Measurements from ENCODE around the gene GYG2. TPM values are rescaled to one million over a fixed set of nuclear protein-coding genes. Genes with fewer than 3 reads are reported as not detected.
A peak's percentile ranks its signal among the peaks of the same experiment; 100 is the strongest.
"Not testable (repeated sequence)": the region's sequence is repeated elsewhere in the genome, so short reads cannot be mapped to it uniquely, and the experiment has no call there.

Gene GYG2
- total RNA-seq, result not detected
- polyA plus RNA-seq, result not detected
- not detected for total RNA-seq

- DNase-seq, result no peak
- Mint-ChIP-seq H3K27me3 (peaks cover 8 to 14% (median 11%) of the 10 kb centered on the region in 5 donors), H3K4me1 (peaks cover 0 to 2% (median 0%) of the 10 kb centered on the region in 7 donors), H3K9me3 (peaks cover 0 to 3% (median 0%) of the 10 kb centered on the region in 11 donors), H3K27ac (no peak within 1 kb of the TSS), H3K4me3 (peak within 1 kb of the TSS in 2 of 10 donors; percentile 6), H3K36me3 (no peaks in the 10 kb centered on the region)
- H3K4me3 ChIP-seq (ENCODE audit: low read length), result no peak within 1 kb of the TSS
- intact Hi-C loops (cut with micrococcal nuclease), result no loop called here
- H3K27ac ChIP-seq (ENCODE audit: low read depth, low read length), result no peak within 1 kb of the TSS
- ATAC-seq, result no peak
- no peaks in the 10 kb centered on the region for H3K36me3 ChIP-seq (ENCODE audit: control insufficient read depth in 2 of 3, insufficient read depth in 3 of 3, low read length in 3 of 3)
- CTCF ChIA-PET, result no interaction called here
- H3K27me3 ChIP-seq (ENCODE audit: control insufficient read depth in 2 of 2, insufficient read depth in 2 of 2, low read length in 2 of 2), result no peaks in the 10 kb centered on the region
- H3K9me3 ChIP-seq (ENCODE audit: control insufficient read depth in 2 of 3, low read length in 3 of 3), result no peaks in the 10 kb centered on the region
- H3K4me1 ChIP-seq (ENCODE audit: control insufficient read depth in 2 of 2, insufficient read depth in 2 of 2, low read length in 2 of 2), result no peaks in the 10 kb centered on the region
- POLR2A ChIA-PET, result no interaction called here
Measured at GRCh38 chrX:2828344-2828958, at the start of gene GYG2. GYG2 (plus strand) TSS chrX:2828930; CDS start chrX:2830189, 1,259 bp downstream.

GRCh38 chrX:2780472-2781225, 48.1 kb upstream of the GYG2 start:
- H3K27me3 Mint-ChIP-seq; H3K9me3 Mint-ChIP-seq; DNase-seq; POLR2A ChIA-PET; H3K36me3 Mint-ChIP-seq; ATAC-seq; H3K27ac Mint-ChIP-seq; CTCF ChIA-PET; H3K4me3 ChIP-seq (ENCODE audit: low read length); intact Hi-C loops (cut with micrococcal nuclease); H3K27ac ChIP-seq (ENCODE audit: low read depth, low read length); H3K27me3 ChIP-seq (ENCODE audit: control insufficient read depth in 2 of 2, insufficient read depth in 2 of 2, low read length in 2 of 2); H3K4me1 ChIP-seq (ENCODE audit: control insufficient read depth in 2 of 2, insufficient read depth in 2 of 2, low read length in 2 of 2); H3K36me3 ChIP-seq (ENCODE audit: control insufficient read depth in 2 of 3, insufficient read depth in 3 of 3, low read length in 3 of 3); H3K4me3 Mint-ChIP-seq; H3K9me3 ChIP-seq (ENCODE audit: control insufficient read depth in 2 of 3, low read length in 3 of 3): not testable (repeated sequence)
- H3K4me1 Mint-ChIP-seq, result peaks cover 0 to 17% (median 10%) of the 10 kb centered on the region in 7 donors

- Mint-ChIP-seq H3K4me3 (peak overlapping the region in 1 of 10 donors; percentile 54), H3K9me3 (peaks cover 0 to 2% (median 0%) of the 10 kb centered on the region in 11 donors), H3K36me3 (no peaks in the 10 kb centered on the region), H3K4me1 (peaks cover 0 to 17% (median 10%) of the 10 kb centered on the region in 7 donors), H3K27me3 (peaks cover 0 to 7% (median 0%) of the 10 kb centered on the region in 5 donors), H3K27ac (peak overlapping the region in 1 of 9 donors; percentile 18)
- H3K9me3 ChIP-seq (ENCODE audit: control insufficient read depth in 2 of 3, low read length in 3 of 3), result no peaks in the 10 kb centered on the region
- H3K27ac ChIP-seq (ENCODE audit: low read depth, low read length), result no peak overlapping the region
- H3K4me3 ChIP-seq (ENCODE audit: low read length), result no peak overlapping the region
- intact Hi-C loops (cut with micrococcal nuclease), result no loop called here
- H3K4me1 ChIP-seq (ENCODE audit: control insufficient read depth in 2 of 2, insufficient read depth in 2 of 2, low read length in 2 of 2), result no peaks in the 10 kb centered on the region
- POLR2A ChIA-PET, result no interaction called here
- no peaks in the 10 kb centered on the region for H3K36me3 ChIP-seq (ENCODE audit: control insufficient read depth in 2 of 3, insufficient read depth in 3 of 3, low read length in 3 of 3)
- CTCF ChIA-PET, result no interaction called here
- DNase-seq (no peak), ATAC-seq (no peak)
- no peaks in the 10 kb centered on the region for H3K27me3 ChIP-seq (ENCODE audit: control insufficient read depth in 2 of 2, insufficient read depth in 2 of 2, low read length in 2 of 2)
Measured at GRCh38 chrX:2781226-2781571, 47.5 kb upstream of the GYG2 start.

GRCh38 chrX:2781698-2782097, 47.0 kb upstream of the GYG2 start:
- intact Hi-C loops (cut with micrococcal nuclease), result no loop called here
- H3K9me3 ChIP-seq (ENCODE audit: control insufficient read depth in 2 of 3, low read length in 3 of 3), result no peaks in the 10 kb centered on the region
- no peak overlapping the region for H3K4me3 ChIP-seq (ENCODE audit: low read length)
- H3K9me3 Mint-ChIP-seq, result peaks cover 0 to 2% (median 0%) of the 10 kb centered on the region in 11 donors
- H3K27me3 Mint-ChIP-seq, result peaks cover 0 to 7% (median 0%) of the 10 kb centered on the region in 5 donors
- H3K36me3 Mint-ChIP-seq, result no peaks in the 10 kb centered on the region
- no peaks in the 10 kb centered on the region for H3K4me1 ChIP-seq (ENCODE audit: control insufficient read depth in 2 of 2, insufficient read depth in 2 of 2, low read length in 2 of 2)
- H3K36me3 ChIP-seq (ENCODE audit: control insufficient read depth in 2 of 3, insufficient read depth in 3 of 3, low read length in 3 of 3), result no peaks in the 10 kb centered on the region
- no peaks in the 10 kb centered on the region for H3K27me3 ChIP-seq (ENCODE audit: control insufficient read depth in 2 of 2, insufficient read depth in 2 of 2, low read length in 2 of 2)
- H3K27ac ChIP-seq (ENCODE audit: low read depth, low read length), result no peak overlapping the region
- H3K4me1 Mint-ChIP-seq, result peaks cover 0 to 17% (median 10%) of the 10 kb centered on the region in 7 donors
- peak overlapping the region in 5 of 9 donors; percentile 18 to 81 (median 41) for H3K27ac Mint-ChIP-seq
- DNase-seq, result peak in 1 of 9 donors; percentile 19
- ATAC-seq, result no peak
- CTCF ChIA-PET, result no interaction called here
- POLR2A ChIA-PET, result no interaction called here
- peak overlapping the region in 8 of 10 donors; percentile 8 to 76 (median 62) for H3K4me3 Mint-ChIP-seq

GRCh38 chrX:2782171-2782570, 46.6 kb upstream of the GYG2 start:
- Mint-ChIP-seq H3K27ac (peak overlapping the region in 6 of 9 donors; percentile 16 to 81 (median 38)), H3K9me3 (peaks cover 0 to 2% (median 0%) of the 10 kb centered on the region in 11 donors), H3K4me3 (peak overlapping the region in 8 of 10 donors; percentile 5 to 76 (median 61)), H3K27me3 (peaks cover 0 to 4% (median 0%) of the 10 kb centered on the region in 5 donors), H3K4me1 (peaks cover 0 to 17% (median 10%) of the 10 kb centered on the region in 7 donors), H3K36me3 (no peaks in the 10 kb centered on the region)
- Histone ChIP-seq H3K4me3 (ENCODE audit: low read length) (no peak overlapping the region), H3K9me3 (ENCODE audit: control insufficient read depth in 2 of 3, low read length in 3 of 3) (no peaks in the 10 kb centered on the region), H3K36me3 (ENCODE audit: control insufficient read depth in 2 of 3, insufficient read depth in 3 of 3, low read length in 3 of 3) (no peaks in the 10 kb centered on the region), H3K27ac (ENCODE audit: low read depth, low read length) (no peak overlapping the region), H3K4me1 (ENCODE audit: control insufficient read depth in 2 of 2, insufficient read depth in 2 of 2, low read length in 2 of 2) (no peaks in the 10 kb centered on the region), H3K27me3 (ENCODE audit: control insufficient read depth in 2 of 2, insufficient read depth in 2 of 2, low read length in 2 of 2) (no peaks in the 10 kb centered on the region)
- ChIA-PET POLR2A (no interaction called here), CTCF (no interaction called here)
- intact Hi-C loops (cut with micrococcal nuclease), result no loop called here
- DNase-seq (no peak), ATAC-seq (no peak)

GRCh38 chrX:2782778-2783177, 46.0 kb upstream of the GYG2 start:
- Histone ChIP-seq H3K4me1 (ENCODE audit: control insufficient read depth in 2 of 2, insufficient read depth in 2 of 2, low read length in 2 of 2) (no peaks in the 10 kb centered on the region), H3K27me3 (ENCODE audit: control insufficient read depth in 2 of 2, insufficient read depth in 2 of 2, low read length in 2 of 2) (no peaks in the 10 kb centered on the region), H3K27ac (ENCODE audit: low read depth, low read length) (no peak overlapping the region), H3K9me3 (ENCODE audit: control insufficient read depth in 2 of 3, low read length in 3 of 3) (no peaks in the 10 kb centered on the region), H3K4me3 (ENCODE audit: low read length) (no peak overlapping the region), H3K36me3 (ENCODE audit: control insufficient read depth in 2 of 3, insufficient read depth in 3 of 3, low read length in 3 of 3) (no peaks in the 10 kb centered on the region)
- intact Hi-C loops (cut with micrococcal nuclease), result no loop called here
- ChIA-PET CTCF (no interaction called here), POLR2A (no interaction called here)
- H3K4me3 Mint-ChIP-seq, result peak overlapping the region in 1 of 10 donors; percentile 50
- peaks cover 0 to 17% (median 10%) of the 10 kb centered on the region in 7 donors for H3K4me1 Mint-ChIP-seq
- H3K9me3 Mint-ChIP-seq, result peaks cover 0 to 2% (median 0%) of the 10 kb centered on the region in 11 donors
- no peaks in the 10 kb centered on the region for H3K36me3 Mint-ChIP-seq
- ATAC-seq (no peak), DNase-seq (no peak)
- no peak overlapping the region for H3K27ac Mint-ChIP-seq
- peaks cover 0 to 4% (median 0%) of the 10 kb centered on the region in 5 donors for H3K27me3 Mint-ChIP-seq
